ENCODE measurements around the gene DNAI2.
"Not testable (repeated sequence)": the region's sequence is repeated elsewhere in the genome, so short reads cannot be mapped to it uniquely, and the experiment has no call there.

Gene DNAI2

GRCh38 chr17:74244548-74244947 is 29.5 kb upstream of the DNAI2 start:
- DNase-seq (ENCODE audit: low read depth in 2 of 3, low spot score in 1 of 3) = no peak

GRCh38 chr17:74245145-74245831 is 28.7 kb upstream of the DNAI2 start:
- no peak for DNase-seq (ENCODE audit: low read depth in 2 of 3, low spot score in 1 of 3)

GRCh38 chr17:74245871-74246270 is 28.2 kb upstream of the DNAI2 start:
- no peak for DNase-seq (ENCODE audit: low read depth in 2 of 3, low spot score in 1 of 3)

- no peak for DNase-seq (ENCODE audit: low read depth in 2 of 3, low spot score in 1 of 3)
Measured at GRCh38 chr17:74249590-74250270, 24.3 kb upstream of the DNAI2 start.

- no peak for DNase-seq (ENCODE audit: low read depth in 2 of 3, low spot score in 1 of 3)
Measured at GRCh38 chr17:74250324-74250995, 23.6 kb upstream of the DNAI2 start.

GRCh38 chr17:74251051-74251450 is 23.0 kb upstream of the DNAI2 start:
- no peak for DNase-seq (ENCODE audit: low read depth in 2 of 3, low spot score in 1 of 3)

- no peak for DNase-seq (ENCODE audit: low read depth in 2 of 3, low spot score in 1 of 3)
Measured at GRCh38 chr17:74251569-74251968, 22.5 kb upstream of the DNAI2 start.

- no peak for DNase-seq (ENCODE audit: low read depth in 2 of 3, low spot score in 1 of 3)
Measured at GRCh38 chr17:74252211-74252610, 21.8 kb upstream of the DNAI2 start.

- no peak for DNase-seq (ENCODE audit: low read depth in 2 of 3, low spot score in 1 of 3)
Measured at GRCh38 chr17:74253036-74253435, 21.0 kb upstream of the DNAI2 start.

- DNase-seq (ENCODE audit: low read depth in 2 of 3, low spot score in 1 of 3) = no peak
Measured at GRCh38 chr17:74257311-74257710, 16.7 kb upstream of the DNAI2 start.

GRCh38 chr17:74259667-74260524 is 14.1 kb upstream of the DNAI2 start:
- no peak for DNase-seq (ENCODE audit: low read depth in 2 of 3, low spot score in 1 of 3)

GRCh38 chr17:74260525-74260850 is 13.5 kb upstream of the DNAI2 start:
- DNase-seq (ENCODE audit: low read depth in 2 of 3, low spot score in 1 of 3) = no peak

GRCh38 chr17:74262601-74263000 is 11.4 kb upstream of the DNAI2 start:
- no peak for DNase-seq (ENCODE audit: low read depth in 2 of 3, low spot score in 1 of 3)

- DNase-seq (ENCODE audit: low read depth in 2 of 3, low spot score in 1 of 3) = not testable (repeated sequence)
Measured at GRCh38 chr17:74267054-74267453, 7.0 kb upstream of the DNAI2 start.

GRCh38 chr17:74267579-74267978 is 6.5 kb upstream of the DNAI2 start:
- DNase-seq (ENCODE audit: low read depth in 2 of 3, low spot score in 1 of 3) = no peak

GRCh38 chr17:74267987-74268499 is 6.0 kb upstream of the DNAI2 start:
- no peak for DNase-seq (ENCODE audit: low read depth in 2 of 3, low spot score in 1 of 3)

GRCh38 chr17:74268558-74268957 is 5.5 kb upstream of the DNAI2 start:
- no peak for DNase-seq (ENCODE audit: low read depth in 2 of 3, low spot score in 1 of 3)

GRCh38 chr17:74270333-74270732 is 3.7 kb upstream of the DNAI2 start:
- no peak for DNase-seq (ENCODE audit: low read depth in 2 of 3, low spot score in 1 of 3)

- DNase-seq (ENCODE audit: low read depth in 2 of 3, low spot score in 1 of 3) = no peak
Measured at GRCh38 chr17:74271281-74271680, 2.8 kb upstream of the DNAI2 start.

GRCh38 chr17:74271901-74272561 is 2.0 kb upstream of the DNAI2 start:
- DNase-seq (ENCODE audit: low read depth in 2 of 3, low spot score in 1 of 3) = no peak

- no peak for DNase-seq (ENCODE audit: low read depth in 2 of 3, low spot score in 1 of 3)
Measured at GRCh38 chr17:74272731-74273201, 1.3 kb upstream of the DNAI2 start.

All from stimulated activated CD4-positive, alpha-beta T cell treated with anti-CD3 and anti-CD28 coated beads, Interleukin-12 subunit alpha, Interleukin-12 subunit beta, amount 100 ng/mL, for 48 hours (primary cell).